Thyroid gland (tissue), 4 donors: ENCODE data around the gene ARHGAP15.

Experiments
- POLR2A ChIP-seq, 2 donors: fragments of 450-650 bp; IDR thresholded peaks; one replicate each; pipeline ENCODE4 v1.6.1; 2017; ENCODE audit warnings: antibody characterized with exemption in 2 of 2, mild to moderate bottlenecking in 2 of 2, moderate library complexity in 1 of 2
- TF ChIP-seq, protein P1 (sequence below), 6 experiments: fragments of 200-600 bp in 3 of 6; fragments of 450-650 bp in 3 of 6; sonication (generic) in 3 of 6; IDR thresholded peaks; one replicate each; pipeline ENCODE4 v1.5.1; 2016 to 2019; ENCODE audit warnings: antibody characterized with exemption in 6 of 6, mild to moderate bottlenecking in 2 of 6, inconsistent platforms in 1 of 6, moderate library complexity in 1 of 6

DNA sequence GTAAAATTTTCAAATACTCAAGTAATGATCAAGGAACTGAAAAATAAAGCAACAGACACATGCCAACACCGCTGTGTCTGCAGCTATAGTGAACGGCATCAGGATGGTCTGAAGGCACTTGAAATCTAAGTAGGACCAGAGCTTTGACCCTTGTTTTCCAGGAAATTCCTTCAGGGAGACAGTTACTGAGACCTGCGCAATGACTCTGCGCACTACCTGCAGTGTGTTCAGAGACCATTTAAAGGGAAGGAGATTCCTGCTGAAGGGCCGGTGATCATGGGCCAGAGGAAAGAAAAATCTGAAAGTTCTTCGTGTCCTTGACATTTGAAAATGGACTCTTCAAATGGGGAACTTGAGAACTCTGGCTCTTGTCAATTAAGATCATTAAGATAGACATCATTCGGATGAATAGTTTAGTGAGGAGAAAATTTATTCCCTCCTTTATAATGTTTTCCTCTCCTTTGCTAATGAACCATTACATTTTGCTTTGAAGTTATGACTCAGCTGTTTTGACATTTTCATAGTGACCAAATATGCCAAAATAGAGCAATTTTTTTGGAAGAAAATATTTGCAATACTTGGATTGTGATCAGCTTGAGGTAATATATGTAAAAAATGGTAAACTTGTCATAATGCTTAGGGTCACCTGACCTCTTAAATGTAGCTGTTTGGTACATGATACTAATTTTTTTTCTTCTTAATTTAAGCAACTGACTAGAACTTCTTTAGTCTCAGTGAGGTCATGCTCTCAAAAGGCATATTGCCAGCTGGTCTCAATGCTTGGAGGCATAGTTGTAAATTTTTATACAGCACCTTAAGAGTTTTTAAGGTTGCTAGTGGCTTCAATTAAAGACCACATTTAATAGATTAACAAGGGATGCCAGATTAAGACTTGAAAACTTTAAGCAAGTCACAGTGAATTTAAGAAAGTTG is 329.3 kb downstream of the ARHGAP15 start:
- TF ChIP-seq, protein P1, sequence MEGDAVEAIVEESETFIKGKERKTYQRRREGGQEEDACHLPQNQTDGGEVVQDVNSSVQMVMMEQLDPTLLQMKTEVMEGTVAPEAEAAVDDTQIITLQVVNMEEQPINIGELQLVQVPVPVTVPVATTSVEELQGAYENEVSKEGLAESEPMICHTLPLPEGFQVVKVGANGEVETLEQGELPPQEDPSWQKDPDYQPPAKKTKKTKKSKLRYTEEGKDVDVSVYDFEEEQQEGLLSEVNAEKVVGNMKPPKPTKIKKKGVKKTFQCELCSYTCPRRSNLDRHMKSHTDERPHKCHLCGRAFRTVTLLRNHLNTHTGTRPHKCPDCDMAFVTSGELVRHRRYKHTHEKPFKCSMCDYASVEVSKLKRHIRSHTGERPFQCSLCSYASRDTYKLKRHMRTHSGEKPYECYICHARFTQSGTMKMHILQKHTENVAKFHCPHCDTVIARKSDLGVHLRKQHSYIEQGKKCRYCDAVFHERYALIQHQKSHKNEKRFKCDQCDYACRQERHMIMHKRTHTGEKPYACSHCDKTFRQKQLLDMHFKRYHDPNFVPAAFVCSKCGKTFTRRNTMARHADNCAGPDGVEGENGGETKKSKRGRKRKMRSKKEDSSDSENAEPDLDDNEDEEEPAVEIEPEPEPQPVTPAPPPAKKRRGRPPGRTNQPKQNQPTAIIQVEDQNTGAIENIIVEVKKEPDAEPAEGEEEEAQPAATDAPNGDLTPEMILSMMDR (IDR thresholded peaks at IDR 0.05), result no peak
- TF ChIP-seq POLR2A (IDR thresholded peaks at IDR 0.05), result no peak
